ENCODE measurements around the gene TAMALIN. TPM values are rescaled to one million over a fixed set of nuclear protein-coding genes. Genes with fewer than 3 reads are reported as not detected.
A peak's percentile ranks its signal among the peaks of the same experiment; 100 is the strongest.

TAMALIN gene
- total RNA-seq, 1 donor from 2014 or later: 23.9 TPM

DNA sequence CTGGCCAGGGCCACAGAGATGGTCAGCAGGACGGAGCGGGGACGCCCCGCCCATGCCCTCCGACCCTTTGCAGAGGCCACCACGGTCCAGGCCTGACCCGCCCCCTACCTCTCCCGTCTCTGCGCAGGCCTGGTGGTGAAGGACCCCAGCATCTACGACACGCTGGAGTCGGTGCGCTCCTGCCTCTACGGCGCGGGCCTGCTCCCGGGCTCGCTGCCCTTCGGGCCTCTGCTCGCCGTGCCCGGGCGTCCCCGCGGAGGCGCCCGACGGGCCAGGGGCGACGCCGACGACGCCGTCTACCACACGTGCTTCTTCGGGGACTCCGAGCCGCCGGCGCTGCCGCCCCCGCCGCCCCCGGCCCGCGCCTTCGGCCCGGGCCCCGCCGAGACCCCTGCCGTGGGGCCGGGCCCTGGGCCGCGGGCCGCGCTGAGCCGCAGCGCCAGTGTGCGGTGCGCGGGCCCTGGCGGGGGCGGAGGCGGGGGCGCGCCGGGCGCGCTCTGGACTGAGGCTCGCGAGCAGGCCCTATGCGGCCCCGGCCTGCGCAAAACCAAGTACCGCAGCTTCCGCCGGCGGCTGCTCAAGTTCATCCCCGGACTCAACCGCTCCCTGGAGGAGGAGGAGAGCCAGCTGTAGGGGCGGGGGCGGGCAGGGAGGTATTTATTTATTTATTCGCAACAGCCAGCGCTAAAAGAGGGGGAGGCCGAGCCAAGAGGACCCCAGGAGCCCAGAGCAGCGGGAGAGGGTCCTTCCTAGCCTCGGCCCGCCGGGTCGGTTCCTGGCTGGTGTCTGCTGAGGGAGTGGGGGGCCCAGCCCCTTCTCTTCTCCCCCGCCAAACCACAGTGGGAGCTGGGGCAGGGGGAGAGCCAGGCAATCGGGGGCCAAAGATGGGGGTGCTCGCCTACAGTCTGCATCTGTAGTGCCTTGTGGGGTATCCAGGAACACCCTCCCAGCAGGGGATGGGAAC lies 8.1 kb downstream of the TAMALIN start:
- no peak for DNase-seq (ENCODE audit: low spot score)

DNA sequence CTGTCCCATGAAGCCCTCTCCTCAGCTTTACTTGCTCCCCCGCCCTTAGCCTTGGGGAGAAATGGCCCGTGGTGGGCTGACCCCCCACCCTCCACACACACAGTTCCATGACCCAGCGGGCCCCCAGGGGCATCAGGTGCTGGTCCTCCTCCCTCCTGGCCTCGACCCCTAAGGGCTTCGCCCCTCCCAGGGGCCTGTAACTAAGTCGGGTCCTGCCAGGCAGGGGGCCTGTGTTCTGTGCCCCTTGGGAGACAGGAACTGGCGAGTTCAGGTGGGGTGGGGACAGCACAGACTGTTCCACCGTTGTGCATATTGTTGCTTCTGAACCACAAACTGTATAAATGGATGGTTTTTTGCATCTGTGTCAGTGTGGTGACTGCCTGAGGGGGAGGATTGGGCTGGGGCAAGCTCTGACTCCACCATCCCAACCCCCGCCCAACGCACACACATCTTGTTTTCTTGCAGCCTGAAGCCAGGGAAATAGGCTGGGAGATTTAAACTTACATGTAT lies 8.8 kb downstream of the TAMALIN start:
- no peak for DNase-seq (ENCODE audit: low spot score)

- no peak for DNase-seq (ENCODE audit: low spot score)
Observed at GRCh38 chr12:52018433-52019112, 11.8 kb downstream of the TAMALIN start.

DNA sequence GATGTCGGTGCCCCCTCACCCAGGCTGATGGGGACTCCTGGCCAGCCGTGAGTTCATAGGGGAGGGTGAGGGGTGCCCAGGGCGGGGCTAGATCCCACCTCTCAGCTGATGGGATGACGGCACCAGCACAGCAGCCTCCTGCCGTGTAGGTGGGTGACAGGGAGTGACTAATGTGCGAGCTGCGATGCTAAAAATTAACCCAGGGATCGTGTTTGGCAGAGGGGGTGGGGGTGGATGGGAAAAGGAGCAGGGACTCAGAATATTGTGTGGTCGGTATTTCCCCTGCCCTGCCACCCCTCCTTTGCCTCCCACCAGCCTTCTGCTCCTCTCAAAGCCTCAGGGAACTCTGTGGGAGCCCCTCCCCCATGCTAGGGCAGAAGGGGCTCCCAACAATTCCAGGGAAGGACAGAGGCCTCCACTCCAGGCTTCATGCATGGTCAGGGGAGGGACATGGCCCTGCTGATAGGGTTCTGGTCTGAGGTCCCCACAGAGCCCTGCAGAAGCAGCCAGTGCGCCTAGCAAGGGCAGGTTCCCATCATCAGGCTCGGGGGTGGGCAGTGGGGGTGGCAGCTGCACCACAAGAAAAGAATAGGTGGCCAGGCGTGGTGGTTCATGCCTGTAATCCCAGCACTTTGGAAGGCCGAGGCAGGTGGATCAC lies 12.5 kb downstream of the TAMALIN start:
- DNase-seq (ENCODE audit: low spot score): no peak

GRCh38 chr12:52020539-52021336 lies 14.0 kb downstream of the TAMALIN start:
- DNase-seq (ENCODE audit: low spot score): no peak

DNA sequence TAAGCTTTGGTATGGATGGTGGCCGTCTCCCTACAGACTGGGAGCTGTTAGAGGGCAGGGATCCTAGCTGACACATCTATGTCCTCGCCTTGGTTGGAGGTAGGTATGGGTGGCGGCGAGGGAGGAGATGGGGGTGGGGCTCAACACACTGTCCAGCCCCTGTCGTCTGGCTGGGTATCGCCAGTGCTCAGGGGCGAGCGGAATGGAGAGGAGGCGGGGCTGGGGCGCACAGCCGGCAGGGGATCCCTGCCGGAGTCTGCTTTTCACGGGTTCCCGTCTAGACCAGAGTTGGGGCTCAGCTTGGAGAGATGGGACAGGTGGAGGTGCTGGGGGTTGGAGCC lies 16.1 kb downstream of the TAMALIN start:
- no peak for DNase-seq (ENCODE audit: low spot score)

DNA sequence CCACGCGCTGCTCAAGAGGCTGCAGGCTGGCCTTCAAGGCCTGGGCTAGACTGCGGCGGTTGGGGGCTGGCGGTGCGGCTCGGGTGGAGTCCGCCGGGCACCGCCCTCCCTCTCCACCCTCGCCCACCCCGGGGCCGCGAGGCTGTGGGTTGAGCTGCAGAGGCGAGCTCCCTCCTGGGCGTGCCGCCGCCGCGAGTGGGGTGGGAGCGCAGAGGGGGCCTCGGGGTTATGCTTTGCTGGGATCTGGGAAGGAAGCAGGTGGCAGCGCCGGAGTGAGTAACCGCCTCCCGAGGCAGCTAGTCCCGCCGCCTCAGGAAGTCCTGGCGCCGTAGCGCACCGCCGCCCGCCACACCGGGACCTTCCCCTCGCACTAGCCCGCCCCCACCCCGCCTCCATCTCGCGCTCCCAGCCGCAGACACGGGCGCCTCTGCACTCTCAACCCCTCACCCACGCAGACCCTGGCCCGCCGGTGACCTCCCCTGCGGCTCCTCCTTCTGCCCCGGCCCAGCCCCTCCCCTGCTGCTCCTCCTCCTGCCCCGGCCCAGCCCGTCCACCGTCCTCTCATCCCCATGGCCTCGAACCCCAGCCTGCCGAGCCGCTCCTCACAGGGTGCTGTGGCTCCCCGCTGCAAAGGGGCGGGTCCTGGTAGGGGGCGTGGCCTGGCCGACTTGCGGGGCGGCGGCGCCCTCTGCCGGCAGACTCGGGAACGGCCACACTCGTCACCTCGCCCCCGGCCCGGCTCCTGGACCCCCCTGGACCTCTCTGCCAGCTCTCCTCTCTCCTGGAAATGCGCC lies 16.6 kb downstream of the TAMALIN start:
- peak; percentile 87 for DNase-seq (ENCODE audit: low spot score)

- DNase-seq (ENCODE audit: low spot score): no peak
Observed at GRCh38 chr12:52023976-52024688, 17.4 kb downstream of the TAMALIN start.

- DNase-seq (ENCODE audit: low spot score): peak; percentile 75
Observed at GRCh38 chr12:52024845-52025230, 18.1 kb downstream of the TAMALIN start.

GRCh38 chr12:52026263-52026662 lies 19.5 kb downstream of the TAMALIN start:
- no peak for DNase-seq (ENCODE audit: low spot score)

DNA sequence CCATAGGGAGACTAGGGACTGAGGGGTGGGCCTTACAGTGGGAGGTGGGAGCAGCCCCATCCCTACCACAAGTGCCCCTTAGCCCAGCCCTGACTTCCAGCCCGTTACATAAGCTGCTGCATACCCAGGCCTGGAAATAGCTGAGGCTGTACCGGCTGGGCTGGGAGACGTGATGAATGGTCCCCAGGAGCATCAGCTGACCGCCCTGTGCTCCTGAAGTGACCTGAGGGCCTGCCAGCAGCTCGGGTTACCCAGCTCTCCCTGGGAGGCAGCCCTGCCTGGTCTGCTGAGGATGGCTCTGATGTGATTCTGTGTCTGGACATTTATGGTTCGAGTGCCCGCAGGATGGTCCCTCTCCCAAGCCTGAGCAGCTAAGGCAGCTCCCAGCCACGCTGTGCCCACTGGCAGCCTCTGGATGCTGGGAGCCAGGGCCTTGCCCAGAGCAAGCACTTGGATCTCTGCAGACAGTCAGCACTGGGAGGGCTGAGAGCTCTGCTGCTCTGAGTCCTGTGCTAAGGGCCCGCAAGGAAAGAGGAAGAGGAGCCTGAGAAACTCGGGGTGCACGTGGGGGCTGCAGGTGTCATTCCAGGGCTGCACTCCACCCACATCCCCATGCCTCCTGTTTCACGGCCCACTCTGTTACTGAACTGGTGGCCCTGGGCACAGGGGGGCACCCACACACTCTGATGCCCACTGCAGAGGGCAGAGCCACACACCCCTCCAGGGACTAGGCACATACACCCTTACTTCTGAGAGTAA lies 20.5 kb downstream of the TAMALIN start:
- DNase-seq (ENCODE audit: low spot score): no peak

- no peak for DNase-seq (ENCODE audit: low spot score)
Observed at GRCh38 chr12:52029685-52030084, 22.9 kb downstream of the TAMALIN start.

DNA sequence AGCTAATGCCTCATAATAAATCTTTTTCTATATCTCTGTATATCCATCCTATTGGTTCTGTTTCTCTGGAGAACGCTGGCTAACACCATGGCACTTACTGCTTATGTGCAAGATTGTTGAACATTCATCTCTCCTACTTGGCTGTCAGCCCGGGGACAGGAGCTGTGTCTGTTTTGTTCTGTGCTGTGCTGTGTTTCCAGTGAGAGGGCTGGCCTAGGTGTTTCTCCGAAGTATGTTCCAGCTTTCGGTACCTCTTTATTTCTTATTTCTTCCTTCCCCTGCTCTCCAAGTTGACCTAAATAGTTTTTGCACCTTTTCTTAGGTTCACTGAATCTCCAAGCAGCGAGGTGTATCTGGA lies 25.7 kb downstream of the TAMALIN start:
- peak; percentile 84 for DNase-seq (ENCODE audit: low spot score)

GRCh38 chr12:52032804-52033445 lies 26.2 kb downstream of the TAMALIN start:
- peak; percentile 97 for DNase-seq (ENCODE audit: low spot score)

GRCh38 chr12:52033446-52034140 lies 26.8 kb downstream of the TAMALIN start:
- no peak for DNase-seq (ENCODE audit: low spot score)

DNA sequence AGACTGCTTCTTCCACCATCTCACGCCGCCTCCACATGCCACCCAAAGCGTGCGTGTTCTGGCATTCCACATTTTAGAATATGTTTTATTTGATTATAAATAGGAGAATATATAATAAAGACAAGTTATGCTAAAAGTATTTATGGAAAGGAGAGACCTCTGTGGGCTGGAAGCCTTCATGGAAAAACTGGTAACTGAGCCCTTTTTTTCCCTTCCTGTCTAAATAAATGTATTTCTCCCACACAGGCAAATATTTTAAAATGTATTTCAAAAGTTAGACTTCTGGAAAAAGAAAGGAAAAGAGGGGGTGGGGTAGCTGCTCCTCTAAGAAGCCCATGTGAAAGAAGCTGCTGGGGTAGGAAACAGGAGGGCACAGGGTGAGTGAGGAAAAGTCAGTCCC lies 28.4 kb downstream of the TAMALIN start:
- no peak for DNase-seq (ENCODE audit: low spot score)

DNA sequence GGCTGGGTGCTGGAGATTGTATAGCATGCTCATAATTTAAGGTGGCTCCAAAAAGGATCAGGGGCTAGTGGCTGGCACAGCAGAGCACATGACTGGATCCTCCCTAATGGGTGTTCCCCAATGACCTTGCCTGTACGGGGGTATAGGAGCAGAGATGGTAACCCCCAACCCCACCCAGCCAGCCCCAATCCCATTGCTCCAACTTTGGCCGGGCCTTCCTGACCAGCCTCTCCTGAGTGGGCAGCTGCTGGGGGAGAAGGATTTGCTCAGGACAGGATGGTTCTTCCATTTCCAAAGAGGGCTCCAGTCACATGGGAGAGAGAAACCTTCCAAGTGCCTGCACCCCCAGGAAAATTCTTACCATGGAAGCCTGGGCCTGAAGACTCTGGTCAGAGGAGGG lies 29.2 kb downstream of the TAMALIN start:
- DNase-seq (ENCODE audit: low spot score): no peak

DNA sequence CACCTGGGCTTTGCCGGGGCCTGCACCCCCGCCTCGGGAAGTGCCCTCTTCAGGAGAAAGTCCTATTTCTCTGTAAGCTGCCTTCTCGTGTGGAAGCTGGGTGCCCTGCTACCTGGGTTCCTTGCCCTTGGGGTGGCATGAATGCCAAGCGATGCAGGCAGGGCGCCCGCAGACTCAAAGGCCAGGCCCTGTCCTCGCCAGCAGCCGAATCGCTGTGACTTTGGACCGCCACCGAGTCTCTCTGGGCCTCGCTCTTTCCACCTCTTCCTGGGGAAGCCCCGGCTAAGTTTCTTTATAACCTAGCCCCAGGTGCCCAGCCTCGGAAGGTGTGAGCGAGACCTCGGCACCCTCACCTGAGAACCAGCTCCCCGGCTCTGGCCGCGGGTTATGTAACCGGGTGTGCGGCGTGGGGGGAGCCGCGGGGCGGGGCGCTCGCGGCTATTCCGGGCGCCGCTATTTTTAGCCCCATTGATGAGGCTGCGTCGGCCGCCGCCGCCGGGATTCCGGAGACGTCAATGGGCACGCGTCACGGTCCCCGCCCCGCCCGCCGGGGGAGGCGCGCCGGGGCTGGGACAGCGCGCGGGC lies 29.9 kb downstream of the TAMALIN start:
- peak; percentile 91 for DNase-seq (ENCODE audit: low spot score)
